ENCODE data around the gene CCT7.

- TF ChIP-seq CBX8 (IDR thresholded peaks at IDR 0.05; ENCODE audit: borderline replicate concordance, low read depth, low read length) (no peak), CTCF (IDR thresholded peaks at IDR 0.05; ENCODE audit: control extremely low read depth in 1 of 3, insufficient read depth in 1 of 3, low read depth in 1 of 3, low read length in 3 of 3) (no peak), POLR2A (IDR thresholded peaks at IDR 0.05; ENCODE audit: control extremely low read depth in 1 of 2, low read depth in 2 of 2, low read length in 2 of 2) (no peak), NANOG (IDR thresholded peaks at IDR 0.05; ENCODE audit: insufficient read depth, low read depth, low read length, poor library complexity, severe bottlenecking) (no peak), RAD21 (IDR thresholded peaks at IDR 0.05 in 1 of 2, conservative IDR thresholded peaks at IDR 0.05 in 1 of 2; ENCODE audit: low read depth in 2 of 2, low read length in 2 of 2) (no peak), TAF1 (IDR thresholded peaks at IDR 0.05; ENCODE audit: low read depth, low read length) (no peak), ATF3 (IDR thresholded peaks at IDR 0.05; ENCODE audit: insufficient read depth, low read depth, low read length) (no peak), RFX5 (IDR thresholded peaks at IDR 0.05; ENCODE audit: borderline replicate concordance, low read depth, low read length) (no peak), POLR2AphosphoS5 (IDR thresholded peaks at IDR 0.05; ENCODE audit: low read depth, low read length) (no peak), EZH2 (IDR thresholded peaks at IDR 0.05; ENCODE audit: low read depth, low read length, severe bottlenecking) (no peak), ZNF274 (IDR thresholded peaks at IDR 0.05; ENCODE audit: borderline replicate concordance, extremely low read depth, low read length) (no peak)
Observed at GRCh38 chr2:73232403-73233153, 1.5 kb upstream of the CCT7 start.

Data from H1 (cell line).